Measurements from ENCODE around the gene TLN1. TPM values are rescaled to one million over a fixed set of nuclear protein-coding genes. Genes with fewer than 3 reads are reported as not detected.

Gene TLN1
- total RNA-seq, 1 donor from 2014 or later = 382 TPM

- intact Hi-C loops (cut with micrococcal nuclease) = no loop called here
Measured at GRCh38 chr9:35651956-35652828, 79.8 kb downstream of the TLN1 start.

GRCh38 chr9:35650341-35651158 lies 81.4 kb downstream of the TLN1 start, which contains the start of gene SIT1:
TSS of gene SIT1 (minus strand) at chr9:35650931. CDS start at chr9:35650853, 78 bp downstream.
- intact Hi-C loops (cut with micrococcal nuclease) = no loop called here

DNA sequence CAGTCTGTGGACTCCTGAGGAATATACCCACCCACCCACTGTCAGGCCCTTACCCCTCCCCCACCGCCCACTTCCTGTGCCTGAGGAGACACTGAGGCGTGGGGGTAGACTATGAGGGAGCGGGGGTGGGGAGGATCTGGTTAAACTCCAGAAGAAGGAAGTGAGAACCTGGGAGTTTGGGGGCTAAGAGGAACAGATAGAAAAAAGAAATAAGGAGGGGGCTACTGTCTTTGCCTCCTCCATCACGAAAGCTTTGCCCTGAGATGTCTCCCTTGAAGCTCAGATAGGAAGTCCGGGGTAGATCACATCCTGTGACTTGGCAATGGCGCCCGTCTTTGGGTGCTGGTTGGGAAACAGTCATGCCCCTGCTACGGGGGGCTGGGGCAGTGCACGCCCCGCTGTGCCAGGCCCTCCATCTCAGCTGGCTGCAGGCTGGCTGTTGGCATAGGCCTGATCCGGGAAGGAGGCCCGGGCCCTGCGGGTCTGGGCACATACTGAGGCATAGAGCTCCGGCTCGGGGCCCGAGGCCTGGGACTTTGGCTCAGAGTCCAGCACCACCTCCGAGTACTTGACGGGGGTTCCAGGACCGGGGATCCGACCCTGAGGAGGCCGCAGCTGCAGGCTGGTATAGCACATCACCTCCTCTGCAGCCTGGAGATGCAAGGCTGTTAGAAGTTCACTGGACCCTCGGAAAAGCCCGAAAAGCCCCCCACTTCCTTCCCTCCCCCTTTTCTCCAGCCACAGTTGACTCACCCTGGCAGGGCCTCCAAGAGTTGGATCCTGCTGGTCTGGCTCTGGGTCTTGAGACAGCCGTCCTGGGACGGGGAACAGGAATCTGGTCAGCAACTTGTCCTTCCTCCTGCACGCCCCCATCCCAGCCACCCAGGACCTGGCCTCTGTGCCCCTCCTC lies 82.3 kb downstream of the TLN1 start:
- intact Hi-C loops (cut with micrococcal nuclease) = loop anchor here (1.0 to 5.0 kb wide), 4 partner anchors 8 to 163 kb away; partner anchors contain the start of genes GBA2, RGP1 and SPAG8

Other genes starting within 250 kb of the TLN1 start
- 3.1 and 3.9 TPM in 2 replicates for gene RUSC2, start 242.1 kb downstream of the TLN1 start, total RNA-seq
- gene TESK1, start 126.9 kb downstream of the TLN1 start, total RNA-seq = 30.0 and 33.1 TPM in 2 replicates
- gene CD72, start 113.8 kb downstream of the TLN1 start, total RNA-seq = 7.0 and 7.3 TPM in 2 replicates
- 198 and 205 TPM in 2 replicates for gene SIT1, start 81.3 kb downstream of the TLN1 start, total RNA-seq
- gene RMRP, start 74.2 kb downstream of the TLN1 start, total RNA-seq = 5,282 and 6,266 TPM in 2 replicates
- gene CCDC107, start 73.9 kb downstream of the TLN1 start, total RNA-seq = 25.6 and 27.2 TPM in 2 replicates
- gene ARHGEF39, start 67.0 kb downstream of the TLN1 start, total RNA-seq = 14.7 and 15.4 TPM in 2 replicates
- 0.27 and 0.30 TPM in 2 replicates for gene CA9, start 58.3 kb downstream of the TLN1 start, total RNA-seq
- gene TPM2, start 42.3 kb downstream of the TLN1 start, total RNA-seq = 5.9 and 6.0 TPM in 2 replicates
- gene CREB3, start 471 bp upstream of the TLN1 start, total RNA-seq = 18.0 and 19.9 TPM in 2 replicates
- 54.1 and 62.3 TPM in 2 replicates for gene GBA2, start 17.0 kb upstream of the TLN1 start, total RNA-seq
- gene RGP1, start 17.1 kb upstream of the TLN1 start, total RNA-seq = 22.8 and 23.3 TPM in 2 replicates
- gene MSMP, start 22.1 kb upstream of the TLN1 start, total RNA-seq = 0.55 TPM in 1 of 2 replicates, not detected in the other
- 9.6 and 10.2 TPM in 2 replicates for gene NPR2, start 59.4 kb upstream of the TLN1 start, total RNA-seq
- gene SPAG8, start 80.1 kb upstream of the TLN1 start, total RNA-seq = 0.95 and 1.4 TPM in 2 replicates
- 55.0 and 55.7 TPM in 2 replicates for gene HINT2, start 82.8 kb upstream of the TLN1 start, total RNA-seq
- not detected in 2 replicates for gene FAM221B, start 96.5 kb upstream of the TLN1 start, total RNA-seq
- gene TMEM8B, start 97.0 kb upstream of the TLN1 start, total RNA-seq = 1.7 and 2.6 TPM in 2 replicates
- gene OR13J1, start 138.2 kb upstream of the TLN1 start, total RNA-seq = not detected in 2 replicates
- not detected in 2 replicates for gene HRCT1, start 174.0 kb upstream of the TLN1 start, total RNA-seq
- not detected in 2 replicates for gene SPAAR, start 177.3 kb upstream of the TLN1 start, total RNA-seq
- not detected in 2 replicates for gene OR2S2, start 226.0 kb upstream of the TLN1 start, total RNA-seq

All from T-helper 2 cell treated with Interferon-gamma antibody and Interleukin-4, amounts not matched to agents 100 ng/mL and 5 ng/mL, for 36 hours (primary cell).